SK-N-SH (cell line): Measurements from ENCODE around the gene CNOT4.

Experiments
- CHD2 ChIP-seq: fragments of 150-350 bp; IDR thresholded peaks from 2 replicates; pipeline ENCODE4 v1.6.1; 2018; ENCODE audit warnings: low read length; ENCODE audit not compliant: partially characterized antibody
- CTCF ChIP-seq: fragments of 200-600 bp; sonication (generic); IDR thresholded peaks from 2 replicates; pipeline ENCODE4 v1.6.1; 2017; ENCODE audit warnings: antibody characterized with exemption, mild to moderate bottlenecking, moderate library complexity
- MAX ChIP-seq: IDR thresholded peaks from 2 replicates; pipeline ENCODE4 v1.4.0; 2012; ENCODE audit warnings: low read depth
- MEF2A ChIP-seq: IDR thresholded peaks from 2 replicates; pipeline ENCODE4 v1.4.0; 2012; ENCODE audit warnings: low read depth, borderline replicate concordance
- NFIC ChIP-seq: IDR thresholded peaks from 2 replicates; pipeline ENCODE4 v1.4.0; 2012; ENCODE audit warnings: borderline replicate concordance
- POLR2AphosphoS5 ChIP-seq: IDR thresholded peaks from 2 replicates; pipeline ENCODE4 v1.6.1; 2012; ENCODE audit warnings: low read depth, low read length
- RAD21 ChIP-seq: IDR thresholded peaks from 2 replicates; pipeline ENCODE4 v1.6.1; 2012; ENCODE audit warnings: mild to moderate bottlenecking, low read length
- RFX5 ChIP-seq: IDR thresholded peaks from 2 replicates; pipeline ENCODE4 v1.6.1; 2012; ENCODE audit warnings: mild to moderate bottlenecking, improper control_type of control experiment, low read length
- SMC3 ChIP-seq: IDR thresholded peaks from 2 replicates; pipeline ENCODE4 v1.6.1; 2012; ENCODE audit warnings: low read depth, low read length, improper control_type of control experiment
- TAF1 ChIP-seq: IDR thresholded peaks from 2 replicates; pipeline ENCODE4 v1.6.1; 2012; ENCODE audit warnings: low read depth, mild to moderate bottlenecking, low read length, moderate library complexity, borderline replicate concordance
- TEAD4 ChIP-seq: IDR thresholded peaks from 2 replicates; pipeline ENCODE4 v1.4.0; 2012; ENCODE audit warnings: mild to moderate bottlenecking, borderline replicate concordance; ENCODE audit not compliant: insufficient read depth
- USF2 ChIP-seq: fragments of 150-350 bp; IDR thresholded peaks from 2 replicates; pipeline ENCODE4 v1.6.1; 2017; ENCODE audit warnings: antibody characterized with exemption, low read length, low read depth, borderline replicate concordance
- ZBTB33 ChIP-seq: IDR thresholded peaks from 2 replicates; pipeline ENCODE4 v1.4.0; 2012; ENCODE audit warnings: low read depth, borderline replicate concordance

GRCh38 chr7:135328053-135328452 lies 181.8 kb downstream of the CNOT4 start:
- TF ChIP-seq SMC3 (no peak), CTCF (no peak), MEF2A (no peak), POLR2AphosphoS5 (no peak), USF2 (no peak), RAD21 (no peak), TAF1 (no peak), NFIC (no peak), CHD2 (no peak), RFX5 (no peak), MAX (no peak), TEAD4 (no peak), ZBTB33 (no peak)
